ENCODE data around the gene PSENEN. TPM values are rescaled to one million over a fixed set of nuclear protein-coding genes. Genes with fewer than 3 reads are reported as not detected.

The PSENEN gene
- total RNA-seq (2014; rRNA removed; shearing (Covaris generic)) (18.5 and 20.6 TPM in 2 replicates), polyA plus RNA-seq (2016; fragmentation: Nextera tagmentation; extraction: Ambion mirVana) (175 and 197 TPM in 2 replicates)
- long read RNA-seq, transcript PSENEN-202 (4 exons, 1,661 nt): major isoform, 26 of 30 reads
- long read RNA-seq, partial matches to known transcripts: 2 of 30 reads
- long read RNA-seq, other reads (novel, unspliced or antisense): 1 of 30 reads

DNA sequence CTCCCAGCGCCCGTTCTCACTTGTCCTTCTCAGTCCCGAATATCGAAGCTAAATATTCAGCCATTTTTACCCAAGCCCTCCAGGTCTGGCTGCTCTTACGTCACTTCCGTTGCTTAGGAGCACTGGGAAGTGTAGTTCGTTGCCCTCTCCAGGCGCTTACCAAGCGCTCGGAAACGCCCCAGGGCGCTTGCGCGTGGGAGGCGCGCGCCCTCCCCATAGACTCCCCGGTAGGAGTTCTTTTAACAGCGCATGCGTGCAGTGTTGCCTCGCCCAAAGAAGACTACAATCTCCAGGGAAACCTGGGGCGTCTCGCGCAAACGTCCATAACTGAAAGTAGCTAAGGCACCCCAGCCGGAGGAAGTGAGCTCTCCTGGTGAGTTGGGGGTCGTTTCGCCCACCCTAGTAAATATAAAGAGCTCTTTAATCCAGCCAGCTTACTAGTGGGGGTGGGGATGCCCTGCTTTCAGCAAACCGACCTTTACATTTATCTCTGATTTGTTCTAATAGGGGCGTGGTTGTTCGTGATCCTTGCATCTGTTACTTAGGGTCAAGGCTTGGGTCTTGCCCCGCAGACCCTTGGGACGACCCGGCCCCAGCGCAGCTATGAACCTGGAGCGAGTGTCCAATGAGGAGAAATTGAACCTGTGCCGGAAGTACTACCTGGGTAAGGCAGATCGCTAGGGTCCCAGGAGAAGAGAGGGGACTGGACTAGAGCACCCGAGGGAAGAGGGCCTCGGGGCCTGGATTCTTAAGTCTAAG is at the start of gene PSENEN, which contains the start of gene U2AF1L4:
PSENEN (plus strand) TSS at position 324 of the 759 bp plus-strand sequence; CDS start at position 604, 280 bp downstream.
U2AF1L4 (minus strand) TSS at position 91 of the 759 bp plus-strand sequence; CDS start at position 64, 27 bp downstream.
- peak within 1 kb of the TSS; percentile 64 for H2AFZ ChIP-seq
- H3K36me3 ChIP-seq (ENCODE audit: insufficient read depth): no peaks in the 10 kb centered on the region
- peaks cover 10% of the 10 kb centered on the region for H3F3A ChIP-seq (replicated peaks; ENCODE audit: low read depth)
- TF ChIP-seq EZH2 (IDR thresholded peaks at IDR 0.05; ENCODE audit: low read depth, unreplicated experiment) (no peak), POLR2AphosphoS5 (IDR thresholded peaks at IDR 0.05; ENCODE audit: low read depth) (peak; percentile 62), JUNB (IDR thresholded peaks at IDR 0.05; ENCODE audit: unreplicated experiment) (no peak), CREB1 (CRISPR knock-in tag; IDR thresholded peaks at IDR 0.05; ENCODE audit: low read depth) (peak; percentile 94), ETS1 (IDR thresholded peaks at IDR 0.05) (peak; percentile 96)
- no peaks in the 10 kb centered on the region for H3K27me3 ChIP-seq (ENCODE audit: insufficient read depth)
- no peaks in the 10 kb centered on the region for H4K20me1 ChIP-seq (replicated peaks; ENCODE audit: insufficient read depth)
- H3K4me3 Mint-ChIP-seq: peak within 1 kb of the TSS; percentile 97
- peaks cover 20% of the 10 kb centered on the region for H3K4me1 ChIP-seq (ENCODE audit: insufficient read depth)
- H3K4me2 ChIP-seq: peak within 1 kb of the TSS; percentile 79
- peaks cover 14% of the 10 kb centered on the region for H3K79me2 ChIP-seq (replicated peaks; ENCODE audit: insufficient read depth)
- DNase-seq (ENCODE audit: low spot score) (peak; percentile 99), ATAC-seq (peak; percentile 45)
- peak within 1 kb of the TSS; percentile 100 for H3K27ac Mint-ChIP-seq
- H3K27me3 Mint-ChIP-seq (ENCODE audit: insufficient read depth, low read depth, poor library complexity): peaks cover 5% of the 10 kb centered on the region
- H3K4me3 ChIP-seq: peak within 1 kb of the TSS; percentile 76
- peak within 1 kb of the TSS; percentile 94 for H3K27ac ChIP-seq (ENCODE audit: low read depth)
- H3K9me3 Mint-ChIP-seq: no peaks in the 10 kb centered on the region; the same call in 1 of the 3 replicates
- peaks cover 25% of the 10 kb centered on the region for H3K4me1 Mint-ChIP-seq
- peaks cover 7% of the 10 kb centered on the region for H3K36me3 Mint-ChIP-seq (ENCODE audit: low read depth)
- no peaks in the 10 kb centered on the region for H3K9me2 ChIP-seq (ENCODE audit: insufficient read depth)

- H4K20me1 ChIP-seq (replicated peaks; ENCODE audit: insufficient read depth): no peaks in the 10 kb centered on the region
- H3K27ac Mint-ChIP-seq: no peak overlapping the region
- 0 out of 2 replicates have a peak, but pooled peaks cover 2% of the 10 kb centered on the region for H3F3A ChIP-seq (replicated peaks; ENCODE audit: low read depth)
These were observed 49.5 kb upstream of the PSENEN start for GRCh38 chr19:35695895-35696422.

More at GRCh38 chr19:35695895-35696422, 49.5 kb upstream of the PSENEN start:
- H3K36me3 Mint-ChIP-seq (ENCODE audit: low read depth): no peaks in the 10 kb centered on the region
- no peak overlapping the region; the same call in 1 of the 2 replicates for H2AFZ ChIP-seq
- H3K4me2 ChIP-seq: no peak overlapping the region
- H3K9me2 ChIP-seq (ENCODE audit: insufficient read depth): no peaks in the 10 kb centered on the region
- no peak overlapping the region for H3K4me3 Mint-ChIP-seq
- no peaks in the 10 kb centered on the region for H3K9me3 Mint-ChIP-seq
- H3K79me2 ChIP-seq (replicated peaks; ENCODE audit: insufficient read depth): no peaks in the 10 kb centered on the region
- H3K27ac ChIP-seq (ENCODE audit: low read depth): no peak overlapping the region
- ATAC-seq (no peak), DNase-seq (ENCODE audit: low spot score) (no peak)
- H3K36me3 ChIP-seq (ENCODE audit: insufficient read depth): no peaks in the 10 kb centered on the region
- no peaks in the 10 kb centered on the region; the same call in 1 of the 2 replicates for H3K4me1 ChIP-seq (ENCODE audit: insufficient read depth)
- no peaks in the 10 kb centered on the region for H3K27me3 ChIP-seq (ENCODE audit: insufficient read depth)
- H3K4me1 Mint-ChIP-seq: peaks cover 3% of the 10 kb centered on the region; the same call in 2 of the 3 replicates
- H3K27me3 Mint-ChIP-seq (ENCODE audit: insufficient read depth, low read depth, poor library complexity): no peaks in the 10 kb centered on the region
- H3K4me3 ChIP-seq: no peak overlapping the region
- no peak for TF ChIP-seq NANOG (IDR thresholded peaks at IDR 0.05; ENCODE audit: borderline replicate concordance)
- no peak for TF ChIP-seq ZNF114 (CRISPR knock-in tag; IDR thresholded peaks at IDR 0.05)
- no peak for TF ChIP-seq ZNF462 (CRISPR knock-in tag; IDR thresholded peaks at IDR 0.05)
- no peak for TF ChIP-seq POLR2AphosphoS5 (IDR thresholded peaks at IDR 0.05; ENCODE audit: low read depth)
- no peak for TF ChIP-seq JUNB (IDR thresholded peaks at IDR 0.05; ENCODE audit: unreplicated experiment)

Measured in GM23338 (cell line).